PFSK-1 (cell line): Measurements from ENCODE around the gene CHST15.

Source experiments
- FOXP2 ChIP-seq: optimal IDR thresholded peaks from 2 replicates; pipeline ENCODE3; 2011; ENCODE audit warnings: borderline replicate concordance, control low read depth, inconsistent platforms; ENCODE audit not compliant: insufficient read depth; ENCODE audit errors: extremely low read length, extremely low read depth
- POLR2AphosphoS5 ChIP-seq: IDR thresholded peaks from 2 replicates; pipeline ENCODE4 v1.6.1; 2012; ENCODE audit warnings: low read depth, mild to moderate bottlenecking, control low read depth, low read length, moderate library complexity
- REST ChIP-seq, 2 experiments: IDR thresholded peaks; 2 replicates each; pipeline versions ENCODE4 v1.6.1 to v1.8.0; 2011 to 2012; ENCODE audit warnings: low read depth in 2 of 2, low read length in 2 of 2, control low read depth in 1 of 2, inconsistent platforms in 1 of 2, mild to moderate bottlenecking in 1 of 2, moderate library complexity in 1 of 2; ENCODE audit not compliant: insufficient read depth in 1 of 2
- SIN3A ChIP-seq: IDR thresholded peaks from 2 replicates; pipeline ENCODE4 v1.6.1; 2012; ENCODE audit warnings: mild to moderate bottlenecking, low read length, moderate library complexity, borderline replicate concordance; ENCODE audit not compliant: insufficient read depth
- TAF1 ChIP-seq: IDR thresholded peaks from 2 replicates; pipeline ENCODE4 v1.6.1; 2012; ENCODE audit warnings: low read length, control low read depth, borderline replicate concordance; ENCODE audit not compliant: insufficient read depth

CHST15 gene

GRCh38 chr10:124105594-124105993 lies 12.2 kb upstream of the CHST15 start:
- TF ChIP-seq POLR2AphosphoS5 (no peak), FOXP2 (no peak), SIN3A (no peak), TAF1 (no peak), REST (IDR thresholded peaks at IDR 0.05; ENCODE audit: insufficient read depth in 1 of 2, low read depth in 2 of 2, low read length in 2 of 2) (no peak)

- no peak for TF ChIP-seq FOXP2
- no peak for TF ChIP-seq TAF1
Observed at GRCh38 chr10:124105045-124105444, 11.6 kb upstream of the CHST15 start.

GRCh38 chr10:124104011-124104627 lies 10.7 kb upstream of the CHST15 start:
- no peak for TF ChIP-seq TAF1
- no peak for TF ChIP-seq SIN3A
- no peak for TF ChIP-seq REST (IDR thresholded peaks at IDR 0.05; ENCODE audit: insufficient read depth in 1 of 2, low read depth in 2 of 2, low read length in 2 of 2)
- TF ChIP-seq FOXP2, result no peak
- TF ChIP-seq POLR2AphosphoS5, result no peak

GRCh38 chr10:124101351-124101750 lies 8.0 kb upstream of the CHST15 start:
- TF ChIP-seq SIN3A (no peak), REST (IDR thresholded peaks at IDR 0.05; ENCODE audit: insufficient read depth in 1 of 2, low read depth in 2 of 2, low read length in 2 of 2) (no peak), POLR2AphosphoS5 (no peak), FOXP2 (no peak), TAF1 (no peak)

- TF ChIP-seq SIN3A, result no peak
- no peak for TF ChIP-seq REST (IDR thresholded peaks at IDR 0.05; ENCODE audit: insufficient read depth in 1 of 2, low read depth in 2 of 2, low read length in 2 of 2)
- no peak for TF ChIP-seq FOXP2
- TF ChIP-seq TAF1, result no peak
- TF ChIP-seq POLR2AphosphoS5, result no peak
Observed at GRCh38 chr10:124100124-124100523, 6.7 kb upstream of the CHST15 start.
